Chondrocyte (in vitro differentiated cells): Measurements from ENCODE around the gene RASL10A. TPM values are rescaled to one million over a fixed set of nuclear protein-coding genes. Genes with fewer than 3 reads are reported as not detected.

ENCODE experiments used
- DNase-seq: peaks from one replicate; pipeline ENCODE4 v3.0.0; 2021; ENCODE audit warnings: mixed read lengths, low spot score
- H3K27ac Mint-ChIP-seq: one replicate; pipeline ENCODE4 v1.8.0; 2021; ENCODE audit warnings: mild to moderate bottlenecking, moderate library complexity, mixed read lengths; ENCODE audit not compliant: unreplicated experiment
- H3K27me3 Mint-ChIP-seq: 2 replicates; pipeline ENCODE4 v1.8.0; 2021; ENCODE audit warnings: low read depth, mixed read lengths
- H3K36me3 Mint-ChIP-seq: 2 replicates; pipeline ENCODE4 v1.8.0; 2021; ENCODE audit warnings: low read depth, mixed read lengths
- H3K4me1 Mint-ChIP-seq: 2 replicates; pipeline ENCODE4 v1.8.0; 2021; ENCODE audit warnings: low read depth, mild to moderate bottlenecking, mixed read lengths
- H3K4me3 Mint-ChIP-seq: one replicate; pipeline ENCODE4 v1.8.0; 2021; ENCODE audit warnings: mild to moderate bottlenecking, moderate library complexity, mixed read lengths; ENCODE audit not compliant: unreplicated experiment
- H3K9me3 Mint-ChIP-seq: 2 replicates; pipeline ENCODE4 v1.8.0; 2021; ENCODE audit warnings: low read depth, mixed read lengths
- total RNA-seq: library from RNA; stranded (reverse); gene quantifications from 3 replicates; pipeline ENCODE4 v1.2.1, GENCODE V29; 2021
- TF ChIP-seq, protein P1 (sequence below): fragments of 200-600 bp; sonication (generic); IDR thresholded peaks from 2 replicates; pipeline ENCODE4 v1.5.0; 2021; ENCODE audit warnings: antibody characterized with exemption, mild to moderate bottlenecking, moderate library complexity

The RASL10A gene
- total RNA-seq, 1 donor from 2014 or later, result 0.27 TPM

DNA sequence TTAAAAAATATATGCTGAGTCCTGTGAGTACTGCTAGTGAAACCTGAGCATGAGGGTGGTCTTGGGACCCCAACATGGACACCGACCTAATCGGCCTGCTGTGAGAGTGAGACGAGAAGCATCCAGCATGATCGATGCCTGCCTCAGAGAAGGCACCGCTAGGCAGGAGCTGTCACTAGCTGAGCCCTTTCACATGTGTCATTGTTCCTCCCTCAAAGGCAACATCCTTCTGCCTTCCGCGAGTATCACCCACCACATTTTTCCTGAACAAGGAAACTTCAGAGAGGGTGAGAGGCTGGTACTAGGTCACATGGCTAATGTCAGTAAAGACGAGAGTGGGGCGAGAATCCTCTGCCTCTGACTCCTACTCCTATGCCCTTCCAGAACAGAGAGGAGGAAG, 37.3 kb upstream of the RASL10A start:
- no peaks in the 10 kb centered on the region for H3K4me1 Mint-ChIP-seq
- no peak for DNase-seq
- H3K27me3 Mint-ChIP-seq, result no peaks in the 10 kb centered on the region
- TF ChIP-seq, protein P1, sequence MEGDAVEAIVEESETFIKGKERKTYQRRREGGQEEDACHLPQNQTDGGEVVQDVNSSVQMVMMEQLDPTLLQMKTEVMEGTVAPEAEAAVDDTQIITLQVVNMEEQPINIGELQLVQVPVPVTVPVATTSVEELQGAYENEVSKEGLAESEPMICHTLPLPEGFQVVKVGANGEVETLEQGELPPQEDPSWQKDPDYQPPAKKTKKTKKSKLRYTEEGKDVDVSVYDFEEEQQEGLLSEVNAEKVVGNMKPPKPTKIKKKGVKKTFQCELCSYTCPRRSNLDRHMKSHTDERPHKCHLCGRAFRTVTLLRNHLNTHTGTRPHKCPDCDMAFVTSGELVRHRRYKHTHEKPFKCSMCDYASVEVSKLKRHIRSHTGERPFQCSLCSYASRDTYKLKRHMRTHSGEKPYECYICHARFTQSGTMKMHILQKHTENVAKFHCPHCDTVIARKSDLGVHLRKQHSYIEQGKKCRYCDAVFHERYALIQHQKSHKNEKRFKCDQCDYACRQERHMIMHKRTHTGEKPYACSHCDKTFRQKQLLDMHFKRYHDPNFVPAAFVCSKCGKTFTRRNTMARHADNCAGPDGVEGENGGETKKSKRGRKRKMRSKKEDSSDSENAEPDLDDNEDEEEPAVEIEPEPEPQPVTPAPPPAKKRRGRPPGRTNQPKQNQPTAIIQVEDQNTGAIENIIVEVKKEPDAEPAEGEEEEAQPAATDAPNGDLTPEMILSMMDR, result no peak
- no peak overlapping the region for H3K4me3 Mint-ChIP-seq
- H3K27ac Mint-ChIP-seq, result no peak overlapping the region
- H3K36me3 Mint-ChIP-seq, result peaks cover 33% of the 10 kb centered on the region
- H3K9me3 Mint-ChIP-seq, result no peaks in the 10 kb centered on the region

DNA sequence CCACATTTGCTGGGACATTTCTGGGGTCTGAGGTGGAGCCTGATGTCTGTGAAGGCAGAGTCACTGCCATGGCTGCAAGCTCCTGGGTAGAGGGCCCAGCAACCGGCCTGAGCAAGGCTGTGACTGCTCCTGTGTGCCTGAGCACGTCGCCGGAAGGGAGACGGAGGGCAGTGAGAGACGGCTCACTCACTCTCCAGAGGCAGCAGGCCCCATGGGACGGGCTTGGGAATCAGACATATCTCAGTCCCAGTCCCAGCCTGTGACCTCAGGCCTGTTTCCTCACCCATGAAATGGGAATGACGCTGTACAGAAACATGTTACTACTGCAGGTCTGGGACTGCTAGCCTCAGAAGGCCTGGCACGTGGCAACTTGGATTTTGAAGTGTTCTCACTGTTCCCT, 36.4 kb upstream of the RASL10A start:
- Mint-ChIP-seq H3K9me3 (no peaks in the 10 kb centered on the region), H3K4me3 (no peak overlapping the region), H3K36me3 (peaks cover 33% of the 10 kb centered on the region), H3K27me3 (no peaks in the 10 kb centered on the region), H3K27ac (no peak overlapping the region), H3K4me1 (no peaks in the 10 kb centered on the region)
- no peak for DNase-seq
- TF ChIP-seq, protein P1, result no peak

DNA sequence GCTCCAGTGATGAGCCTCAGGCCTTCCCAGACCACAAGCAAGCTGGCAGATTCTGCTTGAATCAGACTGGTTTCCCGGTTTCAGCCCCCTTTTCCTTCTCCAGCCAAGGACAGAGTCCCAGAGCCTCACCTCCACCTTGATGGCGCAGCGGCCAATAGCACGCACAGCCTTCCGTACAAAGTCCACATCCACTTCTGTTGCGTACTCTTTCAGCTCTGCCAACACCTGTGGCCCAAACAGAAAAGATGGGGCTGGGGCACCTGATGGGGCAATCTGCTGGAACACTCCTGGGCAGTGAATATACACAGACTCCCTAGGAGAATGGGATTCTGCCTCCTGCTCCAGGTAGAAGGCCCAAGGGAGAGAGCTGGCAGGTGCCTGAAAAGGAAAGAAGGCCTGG, 35.5 kb upstream of the RASL10A start:
- no peak overlapping the region for H3K4me3 Mint-ChIP-seq
- H3K27me3 Mint-ChIP-seq, result no peaks in the 10 kb centered on the region
- no peak overlapping the region for H3K27ac Mint-ChIP-seq
- TF ChIP-seq, protein P1, result no peak
- no peaks in the 10 kb centered on the region for H3K9me3 Mint-ChIP-seq
- peaks cover 33% of the 10 kb centered on the region for H3K36me3 Mint-ChIP-seq
- no peaks in the 10 kb centered on the region for H3K4me1 Mint-ChIP-seq
- no peak for DNase-seq

DNA sequence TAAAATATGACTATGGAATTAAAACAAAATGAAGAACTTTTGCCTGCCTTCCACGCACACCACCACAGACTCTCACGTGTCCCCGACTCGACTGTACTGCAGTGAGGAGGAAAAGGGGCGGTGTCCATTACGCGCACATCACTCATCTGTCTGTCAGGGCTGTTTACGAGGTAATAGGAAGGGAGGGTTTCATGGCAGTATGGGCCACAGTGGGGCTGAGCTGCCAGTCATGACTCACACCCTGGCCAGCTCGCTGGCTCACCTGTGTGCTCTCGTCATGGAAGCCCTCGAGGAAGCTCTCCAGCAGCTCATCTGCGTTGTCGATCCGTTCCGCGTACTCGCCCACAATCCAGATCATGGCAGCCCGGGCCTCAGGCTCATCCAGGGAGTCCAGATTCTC, 33.5 kb upstream of the RASL10A start:
- no peak for DNase-seq
- no peak overlapping the region for H3K4me3 Mint-ChIP-seq
- no peak overlapping the region for H3K27ac Mint-ChIP-seq
- TF ChIP-seq, protein P1, result no peak
- peaks cover 12% of the 10 kb centered on the region for H3K4me1 Mint-ChIP-seq
- H3K9me3 Mint-ChIP-seq, result no peaks in the 10 kb centered on the region
- H3K36me3 Mint-ChIP-seq, result peaks cover 27% of the 10 kb centered on the region
- no peaks in the 10 kb centered on the region for H3K27me3 Mint-ChIP-seq

DNA sequence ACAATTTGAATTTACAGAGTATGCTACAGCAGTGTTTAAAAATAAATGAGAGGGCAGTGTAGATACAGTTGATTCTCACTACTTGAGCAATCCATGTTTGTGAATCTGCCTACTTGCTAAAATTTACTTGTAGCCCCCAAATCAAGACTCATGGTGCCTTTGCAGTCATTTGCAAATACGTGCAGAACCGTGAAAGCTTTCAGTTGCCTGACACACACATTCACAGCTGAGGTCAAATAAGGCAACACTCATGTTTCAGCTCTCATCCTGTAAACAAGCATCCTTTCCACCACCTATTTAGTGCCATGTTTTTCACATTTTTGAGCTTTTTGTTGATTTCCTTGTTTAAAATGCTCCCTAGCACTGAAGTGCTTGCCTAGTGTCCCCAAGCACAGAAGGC, 32.5 kb upstream of the RASL10A start:
- H3K4me1 Mint-ChIP-seq, result peaks cover 21% of the 10 kb centered on the region
- peaks cover 25% of the 10 kb centered on the region for H3K36me3 Mint-ChIP-seq
- no peak overlapping the region for H3K4me3 Mint-ChIP-seq
- DNase-seq, result no peak
- H3K27me3 Mint-ChIP-seq, result no peaks in the 10 kb centered on the region
- H3K27ac Mint-ChIP-seq, result no peak overlapping the region
- H3K9me3 Mint-ChIP-seq, result no peaks in the 10 kb centered on the region
- TF ChIP-seq, protein P1, result no peak
